Inflammatory macrophage treated with lipopolysaccharide for 4 hours (primary cell): ENCODE results near the gene DEPDC1.

ENCODE experiments used
- DNase-seq: peaks from one replicate; pipeline ENCODE4 v3.0.0-alpha.2; 2020

DEPDC1 gene

DNA sequence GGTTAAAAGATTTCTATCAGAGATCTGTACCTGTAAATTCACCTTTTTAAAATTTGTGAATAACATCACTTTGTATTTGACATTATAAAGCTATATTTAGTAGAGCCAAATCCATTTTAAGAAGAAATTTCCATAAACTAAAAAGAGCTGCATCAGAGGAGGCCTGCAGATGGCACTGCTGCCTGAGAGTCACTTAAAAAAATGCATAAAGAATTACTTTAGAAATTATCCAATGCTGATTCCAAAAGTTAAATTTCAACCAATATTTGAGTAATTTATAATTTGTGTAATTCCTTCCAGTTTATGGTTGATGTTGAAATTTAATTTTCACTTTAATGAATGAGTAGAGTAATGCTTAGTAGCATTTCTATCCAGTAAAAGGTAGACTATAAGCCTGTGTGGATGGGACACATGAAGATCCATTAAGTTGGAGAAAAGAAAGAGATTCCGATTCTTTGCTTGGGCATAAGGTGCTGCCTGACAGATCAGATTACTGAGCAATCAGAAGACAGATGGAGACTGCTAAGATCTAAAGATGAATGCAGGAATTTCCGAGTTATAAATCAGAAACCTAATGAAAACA is 26.4 kb downstream of the DEPDC1 start:
- no peak for DNase-seq

DNA sequence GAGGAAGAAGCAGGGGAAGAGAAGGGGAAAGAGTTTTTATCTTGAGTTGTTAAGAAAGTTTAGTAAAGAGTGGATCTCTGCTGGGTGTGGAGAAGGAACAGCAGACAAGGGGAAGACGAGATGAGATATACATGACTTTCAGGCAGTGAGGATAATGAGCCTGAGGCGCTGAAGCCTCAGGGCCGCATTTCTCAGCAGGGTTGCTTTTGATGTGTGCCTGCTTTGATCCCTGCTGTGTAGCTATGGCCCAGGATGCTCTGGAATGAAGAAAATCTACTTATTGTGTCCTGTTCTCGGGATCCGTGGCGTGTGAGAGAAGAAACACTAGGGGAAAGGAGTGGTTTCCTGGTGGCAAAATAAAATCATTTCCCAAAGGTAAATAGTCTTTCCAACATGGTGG is 32.0 kb downstream of the DEPDC1 start:
- DNase-seq, result no peak

DNA sequence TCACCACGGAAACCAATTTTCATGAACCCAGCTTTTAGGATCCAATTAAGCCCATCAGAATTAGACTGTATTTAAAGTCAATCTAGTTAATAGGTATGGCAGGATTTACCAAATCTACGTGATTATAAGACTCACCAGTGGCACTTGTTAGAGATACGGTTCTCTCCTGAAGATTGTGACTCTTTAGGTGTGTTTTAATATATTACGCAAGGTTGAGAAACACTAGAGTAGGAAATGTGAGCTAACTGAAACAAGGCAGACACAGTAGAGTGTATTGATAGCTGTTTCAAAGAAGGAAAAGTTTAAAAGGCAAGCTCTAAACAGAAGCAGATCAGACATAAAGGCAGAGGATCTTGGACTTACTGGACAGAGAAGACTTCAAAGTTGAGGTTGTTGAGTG is 35.9 kb downstream of the DEPDC1 start:
- DNase-seq, result no peak

DNA sequence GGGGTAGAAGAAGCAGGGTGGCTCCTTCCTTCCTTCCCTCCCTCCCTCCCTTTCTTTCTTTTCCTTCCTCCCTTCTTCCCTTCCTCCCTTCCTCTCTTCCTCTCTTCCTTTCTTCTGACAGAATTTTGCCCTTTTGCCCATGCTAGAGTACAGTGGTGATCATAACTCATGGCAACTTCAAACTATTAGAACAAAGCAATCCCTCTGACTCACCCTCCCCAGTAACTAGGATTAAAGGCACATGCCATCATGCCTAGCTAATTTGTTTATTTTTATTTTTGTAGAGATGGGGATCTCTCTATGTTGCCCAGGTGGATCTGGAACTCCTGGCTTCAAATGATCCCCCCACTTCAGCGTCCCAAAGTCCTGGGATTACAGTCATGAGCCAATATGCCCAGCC is 37.1 kb downstream of the DEPDC1 start:
- DNase-seq, result no peak

DNA sequence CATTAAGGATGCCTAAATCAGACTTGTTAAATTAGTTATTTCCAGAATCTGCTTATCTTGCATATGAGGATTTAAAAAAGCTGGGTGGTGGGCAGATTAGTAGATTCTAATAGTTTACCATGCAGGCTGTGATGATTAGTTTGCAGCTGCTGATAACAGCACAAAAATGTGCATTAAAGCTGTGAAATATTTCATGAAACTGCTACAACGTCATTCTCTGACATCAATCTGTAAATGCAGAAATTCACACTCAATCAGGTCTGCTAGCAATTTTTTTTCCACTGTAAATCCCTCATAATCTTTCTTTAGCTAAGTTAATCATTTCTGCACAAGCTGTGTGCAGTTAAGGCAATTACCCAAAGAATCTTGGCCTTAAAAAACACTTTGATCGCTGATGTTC is 37.8 kb downstream of the DEPDC1 start:
- no peak for DNase-seq

DNA sequence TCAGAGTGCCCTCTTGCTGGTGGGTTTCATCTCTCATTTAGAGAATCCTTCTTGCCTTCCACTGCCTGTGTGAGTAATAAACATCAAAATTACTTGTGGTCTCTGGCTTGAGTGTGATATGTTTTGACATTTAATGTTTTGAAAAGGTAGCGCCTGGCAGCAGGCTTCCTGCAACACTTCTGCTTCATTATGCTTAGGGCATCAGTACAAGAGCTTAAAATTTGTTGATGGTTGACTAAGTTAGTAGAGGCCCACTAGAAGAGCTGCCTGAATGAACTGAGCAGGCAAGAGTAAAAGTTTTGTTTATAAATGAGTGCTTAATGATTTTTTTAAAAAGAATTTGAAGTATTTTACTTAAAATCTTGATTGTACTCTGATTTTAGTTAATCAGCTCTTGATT is 40.7 kb downstream of the DEPDC1 start:
- DNase-seq, result no peak

DNA sequence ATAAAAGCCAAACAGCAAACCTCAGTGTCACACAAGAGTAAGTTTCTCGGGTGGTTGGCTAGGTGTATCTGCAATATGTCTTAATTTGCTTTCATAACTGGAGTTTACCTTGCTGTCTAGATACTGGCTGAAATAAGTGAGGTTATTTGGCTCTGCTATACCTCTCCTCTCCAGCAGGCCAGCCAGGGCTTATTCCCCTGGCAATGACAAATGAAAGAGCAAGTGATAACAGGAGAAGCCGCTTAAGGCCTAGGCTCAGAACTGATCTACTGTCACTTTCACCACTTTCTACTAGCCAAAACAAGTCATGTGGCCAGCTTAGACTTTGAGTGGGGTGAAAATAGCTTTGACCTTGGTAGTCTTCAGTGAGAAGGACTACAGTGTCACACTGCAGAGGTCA is 42.3 kb downstream of the DEPDC1 start:
- DNase-seq, result no peak

DNA sequence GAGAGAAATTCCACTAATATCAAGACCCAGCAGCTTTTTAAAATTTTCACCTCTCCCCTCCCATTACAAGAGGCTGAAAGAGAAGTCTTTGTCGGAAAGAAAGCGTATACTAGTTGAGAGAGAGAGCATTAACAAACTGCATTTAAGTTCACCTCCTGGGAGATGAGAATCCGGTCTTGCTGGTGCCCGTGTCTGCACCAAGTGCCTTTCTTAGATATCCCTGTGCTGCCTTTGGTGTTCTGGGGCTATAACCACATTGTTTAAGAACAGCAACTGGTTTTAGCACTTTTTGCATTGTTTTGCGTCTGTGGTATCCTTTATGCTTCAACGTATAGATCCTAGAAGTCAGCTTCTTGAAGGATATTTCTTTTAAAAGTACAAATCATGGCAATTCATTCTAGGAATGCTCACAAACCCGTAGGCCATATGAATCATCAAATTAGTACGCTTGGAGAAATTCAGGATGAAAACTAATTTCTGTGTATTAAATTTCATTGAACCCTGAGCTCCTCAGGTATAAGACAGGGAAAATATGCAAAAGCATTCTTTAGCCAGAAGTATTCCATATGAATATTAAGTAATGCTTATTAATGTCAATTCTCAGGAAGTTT is 43.7 kb downstream of the DEPDC1 start:
- DNase-seq, result no peak

DNA sequence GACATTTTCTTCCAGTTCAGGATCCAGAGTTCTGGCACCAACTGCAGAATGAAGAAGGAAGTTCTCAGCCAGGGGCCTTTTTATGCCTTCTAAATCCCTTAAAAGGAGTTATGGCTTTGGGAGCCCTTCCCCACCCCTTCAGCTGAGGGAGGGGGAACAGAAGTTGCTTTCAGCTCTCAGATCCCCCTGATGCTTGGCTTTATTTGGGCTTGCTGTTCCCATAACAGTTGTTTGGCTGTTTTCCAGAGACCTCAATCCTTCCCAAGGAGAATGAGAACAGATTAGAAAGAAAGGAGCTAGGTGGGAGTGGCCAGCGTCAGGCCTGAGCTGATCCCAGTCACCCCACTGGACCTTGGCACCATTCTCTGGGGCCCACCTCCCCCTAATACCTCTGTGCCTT is 47.0 kb downstream of the DEPDC1 start, which contains the start of gene RPE65:
Gene RPE65, minus strand, starts transcription at position 54 of the 400 bp plus-strand sequence. Its CDS starts 49 bp downstream, at position 5.
- DNase-seq, result no peak

DNA sequence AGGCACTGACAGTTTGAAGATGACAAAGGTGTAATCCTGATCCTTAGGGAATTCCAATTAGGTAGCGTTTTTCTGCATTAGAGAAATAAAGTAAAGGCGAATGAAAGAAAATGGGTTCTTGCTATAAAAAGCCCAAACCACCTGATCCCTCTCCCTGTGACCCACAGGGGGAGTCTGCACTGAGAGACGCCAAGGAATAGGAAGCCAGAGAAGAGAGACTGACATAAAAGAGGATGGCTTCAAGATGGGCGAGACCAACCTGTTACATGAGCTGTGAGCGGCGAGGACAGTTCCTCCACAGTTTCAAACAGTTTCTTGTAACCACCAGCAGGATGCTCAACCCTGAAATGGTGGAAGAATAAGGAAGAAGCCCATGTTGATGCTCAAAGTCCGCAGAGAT is 48.5 kb downstream of the DEPDC1 start:
- no peak for DNase-seq

DNA sequence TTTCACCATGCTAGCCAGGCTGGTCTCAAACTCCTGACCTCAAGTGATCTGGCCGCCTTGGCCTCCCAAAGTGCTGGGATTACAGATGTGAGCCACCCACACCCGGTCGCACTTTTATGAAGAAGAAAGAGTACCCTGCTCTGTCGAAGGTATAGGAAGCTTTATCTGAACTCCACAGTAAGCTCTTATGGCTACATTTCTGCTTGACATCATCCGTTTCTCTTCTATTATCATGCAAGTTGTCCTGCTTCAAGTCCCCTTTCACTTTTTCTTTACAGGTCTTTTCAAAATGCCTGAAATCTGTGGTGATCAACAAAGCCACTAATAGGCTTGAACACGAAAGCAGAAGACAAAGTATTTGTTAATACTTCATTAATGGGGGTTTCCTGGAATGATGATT is 51.2 kb downstream of the DEPDC1 start:
- DNase-seq, result no peak

DNA sequence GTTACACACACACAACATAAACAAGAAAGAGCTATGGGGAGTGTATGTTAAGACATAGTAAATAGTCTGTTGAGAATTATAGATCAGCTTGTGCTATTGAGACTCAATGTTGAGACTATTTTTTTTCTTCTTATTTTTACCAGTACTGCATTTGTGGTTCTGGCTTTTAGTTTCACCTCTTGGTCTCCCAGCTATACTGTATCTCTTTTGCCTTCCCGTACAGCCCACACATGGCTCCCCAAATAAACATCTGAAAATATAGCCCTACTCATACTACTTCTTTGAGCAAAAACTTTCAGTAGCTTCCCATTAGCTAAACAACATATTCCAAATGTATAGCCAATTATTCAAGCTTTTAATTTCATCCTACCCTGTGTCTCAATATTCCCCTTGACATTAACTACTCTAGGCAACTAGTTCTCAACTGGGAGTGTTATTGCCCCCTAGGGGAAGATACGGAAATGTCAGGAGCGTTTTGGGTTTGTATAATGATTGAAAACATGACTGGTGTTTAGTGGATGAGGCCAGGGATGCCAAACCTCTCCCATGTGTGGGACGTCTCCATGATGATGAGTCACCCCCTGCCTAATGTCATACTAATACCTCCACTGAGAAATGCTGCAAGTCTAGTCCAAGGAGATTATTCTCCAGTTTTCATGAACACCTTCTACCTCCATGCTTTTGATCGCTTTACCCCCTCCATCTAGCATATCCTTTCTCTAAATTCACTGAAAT is 53.9 kb downstream of the DEPDC1 start:
- DNase-seq, result peak; percentile 70

DNA sequence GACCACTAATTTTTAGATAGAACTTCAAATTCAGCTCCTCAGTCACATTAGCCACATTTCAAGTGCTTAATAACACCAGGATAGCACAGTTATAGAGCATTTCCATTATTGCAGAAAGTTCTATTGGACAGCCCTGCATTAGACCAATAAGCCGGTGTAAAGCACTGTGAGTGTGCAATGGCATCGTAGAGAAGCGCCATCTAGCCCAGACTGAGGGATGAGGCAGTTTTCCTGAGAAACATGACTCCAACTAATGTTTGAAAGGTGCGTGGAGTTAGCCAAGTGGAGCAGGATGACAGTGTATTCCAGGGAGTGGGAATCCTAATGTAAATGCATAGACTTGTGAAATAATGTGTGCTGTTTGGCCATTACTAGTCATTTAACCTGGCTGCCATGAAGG is 54.9 kb downstream of the DEPDC1 start:
- DNase-seq, result no peak

DNA sequence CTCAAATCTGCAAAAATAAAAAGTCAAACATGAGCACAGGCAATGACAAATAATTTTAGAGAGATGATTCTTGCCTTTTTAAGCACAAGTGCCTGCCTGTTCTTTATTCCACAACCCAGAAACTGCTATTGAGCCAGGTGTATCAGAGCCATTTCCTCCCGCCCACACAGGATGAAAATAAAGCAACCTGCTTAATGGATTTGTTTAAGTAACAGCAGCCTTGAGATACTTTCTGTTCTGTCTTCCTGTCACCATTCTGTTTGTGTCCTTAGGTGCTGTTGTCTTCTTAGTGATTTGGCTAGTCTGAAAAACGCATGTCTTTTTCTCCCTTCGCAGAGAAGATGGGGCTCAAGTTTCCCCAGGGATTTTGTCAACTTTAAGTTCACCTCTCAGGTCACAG is 58.6 kb downstream of the DEPDC1 start:
- no peak for DNase-seq

DNA sequence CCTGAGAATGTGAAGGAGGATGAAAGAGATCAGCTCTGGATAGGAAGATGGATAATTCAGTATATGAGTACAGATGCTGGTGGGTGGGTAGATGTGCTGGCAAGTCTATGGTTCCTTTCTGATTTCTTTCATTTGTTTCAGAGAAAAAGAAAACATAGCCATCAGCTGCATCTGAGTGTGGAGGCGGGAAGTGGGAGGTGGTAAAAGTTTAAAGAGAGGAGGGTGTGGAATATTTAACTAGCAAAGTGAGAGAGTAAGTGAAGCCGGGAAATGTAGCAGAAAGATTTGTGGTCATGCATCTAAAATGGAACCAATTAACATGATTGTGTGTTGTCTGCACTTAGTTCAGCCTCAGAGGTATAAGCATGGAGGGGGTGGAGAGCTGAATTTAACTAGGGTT is 63.5 kb downstream of the DEPDC1 start:
- no peak for DNase-seq

DNA sequence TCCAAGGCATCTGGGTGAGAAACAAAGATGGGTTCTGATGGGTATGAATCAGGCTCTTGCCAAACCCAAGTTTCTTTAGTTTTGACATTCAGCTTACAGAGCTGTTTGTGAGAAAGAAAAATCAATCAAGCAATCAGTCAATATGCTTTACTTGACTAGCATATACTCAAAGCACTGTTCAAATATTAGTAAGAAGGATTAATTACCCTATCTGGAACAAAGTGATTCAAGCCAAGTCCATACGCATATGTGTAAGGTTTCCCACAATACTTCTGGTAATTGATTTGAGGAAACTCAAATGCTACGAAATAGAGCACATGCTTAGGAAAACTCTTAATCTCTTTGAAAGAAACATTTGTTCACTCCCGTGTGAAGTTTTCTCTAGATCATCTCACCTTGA is 65.8 kb downstream of the DEPDC1 start:
- no peak for DNase-seq

DNA sequence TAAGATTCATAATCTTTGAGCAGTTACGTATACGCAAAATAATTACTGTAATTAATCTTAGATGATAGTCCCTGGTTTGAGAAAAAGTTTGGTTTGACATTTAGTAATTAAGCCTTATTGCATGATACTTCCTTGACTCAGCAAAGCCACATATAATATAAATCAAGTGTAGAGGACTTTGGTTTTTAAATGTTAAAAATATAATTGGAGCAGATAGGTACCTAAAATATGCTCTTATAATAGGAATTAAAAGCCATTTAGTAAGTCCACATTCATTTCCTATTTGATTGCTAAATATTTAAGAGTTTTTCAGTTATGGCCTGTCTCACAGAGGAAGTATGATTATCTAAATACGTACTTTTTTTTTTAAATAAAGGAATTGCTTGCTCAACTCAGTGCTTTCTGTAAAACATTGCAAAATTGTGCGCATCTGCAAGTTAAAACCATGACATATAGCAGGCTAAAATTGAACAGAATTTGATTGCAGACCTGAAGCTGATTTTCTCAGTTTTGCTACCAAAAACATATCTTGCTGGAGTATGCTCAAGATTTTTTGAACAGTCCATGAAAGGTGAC is 67.6 kb downstream of the DEPDC1 start:
- peak; percentile 94 for DNase-seq

DNA sequence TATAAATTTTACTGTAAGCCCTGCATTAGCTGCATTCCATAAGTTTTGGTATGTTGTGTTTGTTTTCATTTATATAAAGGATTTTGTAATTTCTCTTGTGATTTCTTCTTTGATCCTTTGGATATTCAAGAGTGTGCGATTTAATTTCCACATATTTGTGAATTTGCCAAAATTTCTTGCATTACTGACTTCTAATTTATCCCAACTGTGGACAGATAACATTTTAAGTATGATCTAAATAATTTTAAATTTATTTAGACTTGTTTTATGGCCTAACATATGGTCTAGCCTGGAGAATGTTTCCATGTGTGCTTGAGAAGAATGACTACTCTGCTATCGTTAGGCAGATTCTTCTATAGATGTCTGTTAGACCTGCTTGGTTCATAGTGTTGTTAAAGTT is 70.3 kb downstream of the DEPDC1 start:
- DNase-seq, result no peak
